Measurements from ENCODE around the gene TTC31. TPM values are rescaled to one million over a fixed set of nuclear protein-coding genes. Genes with fewer than 3 reads are reported as not detected.

Gene TTC31
- total RNA-seq, 1 experiment from 2014 or later, result 38.7 TPM

- no TSS peak for BruUV-seq (replicated peaks)
- Histone ChIP-seq H3K27ac (ENCODE audit: low read length) (no peak within 1 kb of the TSS), H3K36me3 (ENCODE audit: control insufficient read depth, insufficient read depth, low read length) (no peaks in the 10 kb centered on the region), H3K27me3 (ENCODE audit: control insufficient read depth, insufficient read depth, low read length) (no peaks in the 10 kb centered on the region), H3K4me1 (ENCODE audit: control insufficient read depth, insufficient read depth, low read length) (no peaks in the 10 kb centered on the region), H3K9me3 (ENCODE audit: control insufficient read depth, insufficient read depth, low read depth, low read length) (no peaks in the 10 kb centered on the region), H3K4me3 (ENCODE audit: low read depth in 2 of 2, low read length in 2 of 2) (peak within 1 kb of the TSS in 1 of 2 experiments; percentile 37; a peak in 1 of 4 replicates)
- DNase-seq (ENCODE audit: low read depth, low spot score), result no peak
- intact Hi-C loops (cut with micrococcal nuclease; ENCODE audit: unreplicated experiment) (no loop called here), in situ Hi-C loops (cut with HindIII; ENCODE audit: low pct_unique_long_range_greater_than_20kb, low sequenced_read_pairs) (no loop called here)
- no peak for TF ChIP-seq CTCF (IDR thresholded peaks at IDR 0.05)
- TF ChIP-seq TCF7L2 (IDR thresholded peaks at IDR 0.05; ENCODE audit: low read depth, low read length), result no peak
- TF ChIP-seq SIN3A (IDR thresholded peaks at IDR 0.05; ENCODE audit: borderline replicate concordance, insufficient read depth, low read depth, low read length), result no peak
- TF ChIP-seq POLR2AphosphoS5 (IDR thresholded peaks at IDR 0.05; ENCODE audit: low read depth, low read length), result no peak
- TF ChIP-seq REST (IDR thresholded peaks at IDR 0.05; ENCODE audit: insufficient read depth in 1 of 2, low read depth in 2 of 2, low read length in 1 of 2), result no peak
- ATAC-seq, result peak; percentile 32
- ChIA-PET POLR2A (interaction anchor here (0.7 kb wide), 1 partner anchor 14 kb away, joined by 12 read pairs; no protein-coding TSS in a partner anchor), CTCF (no interaction called here)
Measured at GRCh38 chr2:74514368-74515270, 31.7 kb downstream of the TTC31 start, which contains the start of gene TLX2. Gene TLX2 (plus strand): TSS chr2:74514450. CDS start chr2:74514807, 357 bp downstream.

GRCh38 chr2:74515271-74515980 is 32.5 kb downstream of the TTC31 start:
- Histone ChIP-seq H3K9me3 (ENCODE audit: control insufficient read depth, insufficient read depth, low read depth, low read length) (no peaks in the 10 kb centered on the region), H3K4me3 (ENCODE audit: low read depth in 2 of 2, low read length in 2 of 2) (peak overlapping the region in 1 of 2 experiments; percentile 37; a peak in 1 of 4 replicates), H3K36me3 (ENCODE audit: control insufficient read depth, insufficient read depth, low read length) (no peaks in the 10 kb centered on the region), H3K27ac (ENCODE audit: low read length) (no peak overlapping the region), H3K27me3 (ENCODE audit: control insufficient read depth, insufficient read depth, low read length) (no peaks in the 10 kb centered on the region), H3K4me1 (ENCODE audit: control insufficient read depth, insufficient read depth, low read length) (no peaks in the 10 kb centered on the region)
- DNase-seq (ENCODE audit: low read depth, low spot score) (no peak), ATAC-seq (no peak)
- ChIA-PET CTCF (no interaction called here), POLR2A (no interaction called here)
- no peak for TF ChIP-seq POLR2AphosphoS5 (IDR thresholded peaks at IDR 0.05; ENCODE audit: low read depth, low read length)
- no peak for TF ChIP-seq TCF7L2 (IDR thresholded peaks at IDR 0.05; ENCODE audit: low read depth, low read length)
- no peak for TF ChIP-seq CTCF (IDR thresholded peaks at IDR 0.05)
- no peak for TF ChIP-seq REST (IDR thresholded peaks at IDR 0.05; ENCODE audit: insufficient read depth in 1 of 2, low read depth in 2 of 2, low read length in 1 of 2)
- TF ChIP-seq SIN3A (IDR thresholded peaks at IDR 0.05; ENCODE audit: borderline replicate concordance, insufficient read depth, low read depth, low read length), result no peak
- in situ Hi-C loops (cut with HindIII; ENCODE audit: low pct_unique_long_range_greater_than_20kb, low sequenced_read_pairs), result no loop called here
- BruUV-seq (replicated peaks), result no TSS peak
- intact Hi-C loops (cut with micrococcal nuclease; ENCODE audit: unreplicated experiment), result no loop called here

Measured in Panc1 (cell line).